Measurements from ENCODE around the gene TOP2B. TPM values are rescaled to one million over a fixed set of nuclear protein-coding genes. Genes with fewer than 3 reads are reported as not detected.

TOP2B gene
- total RNA-seq, 1 donor from 2014 or later = 104 TPM

DNA sequence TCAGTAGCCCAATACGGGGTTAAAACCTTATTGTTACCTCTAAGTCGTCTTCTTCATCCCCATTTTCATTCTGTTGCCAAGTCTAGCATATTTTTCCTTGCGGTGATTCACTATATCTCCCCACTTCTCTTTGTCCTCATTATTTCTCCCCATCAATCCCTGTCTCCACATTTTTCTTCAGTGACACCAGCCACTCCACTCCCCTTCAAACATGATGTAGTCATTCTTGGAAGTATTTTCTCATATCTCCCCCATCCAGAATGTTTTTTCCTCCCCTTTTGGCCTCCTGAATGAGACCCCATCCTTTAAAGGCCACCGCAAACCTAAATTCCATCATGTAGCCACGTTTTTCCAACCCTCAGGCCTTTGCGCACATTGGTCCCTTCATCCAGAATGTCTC, 105.9 kb downstream of the TOP2B start:
- no peak for DNase-seq (ENCODE audit: low read depth)
- H3K36me3 ChIP-seq (ENCODE audit: control insufficient read depth, insufficient read depth, low read length) = no peaks in the 10 kb centered on the region
- no peaks in the 10 kb centered on the region for H3K27me3 ChIP-seq (ENCODE audit: control insufficient read depth, insufficient read depth, low read length)
- H3K4me3 ChIP-seq (ENCODE audit: low read depth, low read length) = no peak overlapping the region
- TF ChIP-seq, protein P1, sequence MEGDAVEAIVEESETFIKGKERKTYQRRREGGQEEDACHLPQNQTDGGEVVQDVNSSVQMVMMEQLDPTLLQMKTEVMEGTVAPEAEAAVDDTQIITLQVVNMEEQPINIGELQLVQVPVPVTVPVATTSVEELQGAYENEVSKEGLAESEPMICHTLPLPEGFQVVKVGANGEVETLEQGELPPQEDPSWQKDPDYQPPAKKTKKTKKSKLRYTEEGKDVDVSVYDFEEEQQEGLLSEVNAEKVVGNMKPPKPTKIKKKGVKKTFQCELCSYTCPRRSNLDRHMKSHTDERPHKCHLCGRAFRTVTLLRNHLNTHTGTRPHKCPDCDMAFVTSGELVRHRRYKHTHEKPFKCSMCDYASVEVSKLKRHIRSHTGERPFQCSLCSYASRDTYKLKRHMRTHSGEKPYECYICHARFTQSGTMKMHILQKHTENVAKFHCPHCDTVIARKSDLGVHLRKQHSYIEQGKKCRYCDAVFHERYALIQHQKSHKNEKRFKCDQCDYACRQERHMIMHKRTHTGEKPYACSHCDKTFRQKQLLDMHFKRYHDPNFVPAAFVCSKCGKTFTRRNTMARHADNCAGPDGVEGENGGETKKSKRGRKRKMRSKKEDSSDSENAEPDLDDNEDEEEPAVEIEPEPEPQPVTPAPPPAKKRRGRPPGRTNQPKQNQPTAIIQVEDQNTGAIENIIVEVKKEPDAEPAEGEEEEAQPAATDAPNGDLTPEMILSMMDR (IDR thresholded peaks at IDR 0.05; ENCODE audit: insufficient read depth, low read length, poor library complexity, severe bottlenecking) = no peak

DNA sequence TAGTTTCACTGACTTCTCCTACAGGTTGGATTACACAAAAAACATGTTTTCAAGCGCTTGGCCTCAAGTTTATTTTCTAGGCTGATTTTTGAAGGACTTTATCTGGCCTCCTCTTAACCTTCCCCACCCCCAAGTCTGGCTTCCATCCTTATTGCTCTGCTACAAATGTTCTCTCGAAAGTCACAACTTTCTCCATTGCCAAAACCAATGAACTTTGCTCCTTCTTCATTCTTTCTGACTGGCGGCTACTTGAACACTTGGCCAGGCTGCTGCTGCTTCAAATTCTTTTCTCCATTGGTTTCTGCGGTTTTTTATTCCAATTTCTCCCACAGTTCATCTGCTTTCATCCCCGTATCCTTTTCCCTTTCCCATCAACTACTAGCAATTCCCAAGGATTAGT, 106.6 kb downstream of the TOP2B start:
- no peaks in the 10 kb centered on the region for H3K36me3 ChIP-seq (ENCODE audit: control insufficient read depth, insufficient read depth, low read length)
- H3K4me3 ChIP-seq (ENCODE audit: low read depth, low read length) = no peak overlapping the region
- no peaks in the 10 kb centered on the region for H3K27me3 ChIP-seq (ENCODE audit: control insufficient read depth, insufficient read depth, low read length)
- DNase-seq (ENCODE audit: low read depth) = no peak
- TF ChIP-seq, protein P1 (IDR thresholded peaks at IDR 0.05; ENCODE audit: insufficient read depth, low read length, poor library complexity, severe bottlenecking) = no peak

DNA sequence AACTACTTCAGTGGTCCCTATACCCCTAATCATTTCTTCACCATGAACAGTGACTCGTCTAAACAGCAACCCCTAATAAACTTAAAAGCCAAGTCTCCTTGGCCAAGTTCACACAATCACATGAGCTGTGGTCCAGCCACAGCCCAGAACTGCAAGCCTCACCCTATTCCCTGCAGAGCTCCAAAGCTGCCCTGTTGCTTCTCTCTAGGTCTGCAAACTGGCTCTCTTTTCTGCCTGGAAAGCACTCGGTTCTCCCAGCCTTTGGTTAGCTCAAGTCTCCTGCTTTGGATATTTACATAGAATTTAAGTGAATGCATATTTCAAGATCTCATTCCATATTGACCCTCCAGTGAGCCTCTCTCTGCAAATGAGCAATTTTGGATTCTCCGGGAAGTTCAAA, 107.0 kb downstream of the TOP2B start:
- no peaks in the 10 kb centered on the region for H3K27me3 ChIP-seq (ENCODE audit: control insufficient read depth, insufficient read depth, low read length)
- TF ChIP-seq, protein P1 (IDR thresholded peaks at IDR 0.05; ENCODE audit: insufficient read depth, low read length, poor library complexity, severe bottlenecking) = no peak
- DNase-seq (ENCODE audit: low read depth) = no peak

DNA sequence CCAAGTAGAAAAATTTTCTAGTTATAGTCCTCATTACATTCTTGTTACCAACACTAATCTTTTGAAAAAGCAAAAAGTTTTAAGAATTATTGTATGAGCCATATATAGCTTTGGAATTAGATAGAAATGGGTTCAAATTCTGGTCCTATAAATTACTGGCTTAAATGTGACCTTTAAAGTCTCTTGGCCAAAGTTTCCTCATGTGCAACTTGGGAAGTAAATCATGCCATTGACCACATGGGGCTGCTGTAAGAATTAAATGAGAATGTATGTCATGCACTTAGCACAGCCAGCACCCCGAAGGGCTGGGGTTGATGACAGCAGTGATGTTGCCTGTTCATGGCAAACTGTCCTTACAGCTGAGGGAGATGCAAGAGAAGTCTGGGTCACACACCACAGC, 108.3 kb downstream of the TOP2B start:
- TF ChIP-seq, protein P1 (IDR thresholded peaks at IDR 0.05; ENCODE audit: insufficient read depth, low read length, poor library complexity, severe bottlenecking) = no peak
- no peak overlapping the region for H3K4me3 ChIP-seq (ENCODE audit: low read depth, low read length)
- no peaks in the 10 kb centered on the region for H3K27me3 ChIP-seq (ENCODE audit: control insufficient read depth, insufficient read depth, low read length)
- no peaks in the 10 kb centered on the region for H3K36me3 ChIP-seq (ENCODE audit: control insufficient read depth, insufficient read depth, low read length)
- DNase-seq (ENCODE audit: low read depth) = no peak

More for the DNA sequence above, 107.0 kb downstream of the TOP2B start:
- Histone ChIP-seq H3K4me3 (ENCODE audit: low read depth, low read length) (no peak overlapping the region), H3K36me3 (ENCODE audit: control insufficient read depth, insufficient read depth, low read length) (no peaks in the 10 kb centered on the region)

DNA sequence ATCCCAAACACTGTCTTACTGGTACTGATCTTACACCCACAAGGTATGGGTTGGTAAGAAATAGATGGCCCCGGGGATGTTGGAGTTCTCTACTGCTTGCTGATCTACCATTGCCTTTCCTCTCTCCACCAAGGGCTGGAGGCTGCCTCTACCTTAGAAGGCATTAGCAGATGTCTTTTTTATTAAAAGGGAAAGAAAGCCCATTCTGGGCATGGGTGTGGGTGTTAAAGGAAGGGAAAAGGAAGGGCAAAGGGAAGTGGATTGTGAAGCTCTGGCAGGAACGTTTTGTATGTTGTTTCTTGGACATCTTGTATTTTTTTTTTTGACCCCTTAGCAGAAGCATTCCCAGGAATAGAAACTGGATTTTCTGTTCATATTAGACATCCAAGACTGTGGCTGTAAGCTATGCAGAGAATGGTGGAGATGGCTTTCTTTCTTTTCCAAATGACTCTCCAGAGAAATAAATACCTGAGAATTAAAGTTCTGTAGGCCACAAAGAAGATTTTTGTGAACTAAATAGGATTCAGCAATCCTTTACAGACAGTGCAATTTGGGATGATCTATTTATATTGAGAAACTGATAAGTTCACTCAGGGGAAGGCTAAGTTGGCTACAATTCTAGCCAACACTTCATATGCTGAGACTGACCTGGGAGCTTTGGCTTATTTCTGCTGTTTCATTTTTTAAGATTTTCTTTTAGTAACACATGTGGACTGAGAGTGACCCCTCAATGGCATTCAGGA, 108.8 kb downstream of the TOP2B start:
- H3K27me3 ChIP-seq (ENCODE audit: control insufficient read depth, insufficient read depth, low read length) = no peaks in the 10 kb centered on the region
- DNase-seq (ENCODE audit: low read depth) = no peak
- TF ChIP-seq, protein P1 (IDR thresholded peaks at IDR 0.05; ENCODE audit: insufficient read depth, low read length, poor library complexity, severe bottlenecking) = no peak
- H3K4me3 ChIP-seq (ENCODE audit: low read depth, low read length) = no peak overlapping the region
- H3K36me3 ChIP-seq (ENCODE audit: control insufficient read depth, insufficient read depth, low read length) = no peaks in the 10 kb centered on the region

DNA sequence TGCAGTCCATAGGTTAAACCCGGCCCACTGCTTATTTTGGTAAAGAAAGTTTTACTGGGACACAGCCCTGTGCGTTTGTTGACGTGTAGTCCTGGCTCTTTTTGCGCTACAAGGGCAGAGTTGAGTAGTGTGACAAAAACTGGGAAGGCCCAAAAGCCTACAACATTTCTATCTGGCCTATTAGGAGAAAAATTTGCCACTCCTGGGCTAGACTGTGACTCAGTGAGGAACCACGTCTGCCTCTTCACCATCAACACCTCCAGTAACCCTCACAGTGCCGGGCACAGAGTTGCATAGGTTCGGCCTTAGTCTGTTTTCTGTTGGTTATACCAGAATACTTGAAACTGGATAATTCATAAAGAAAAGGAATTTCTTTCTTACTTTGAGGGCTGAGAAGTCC, 110.3 kb downstream of the TOP2B start:
- no peaks in the 10 kb centered on the region for H3K36me3 ChIP-seq (ENCODE audit: control insufficient read depth, insufficient read depth, low read length)
- no peaks in the 10 kb centered on the region for H3K27me3 ChIP-seq (ENCODE audit: control insufficient read depth, insufficient read depth, low read length)
- TF ChIP-seq, protein P1 (IDR thresholded peaks at IDR 0.05; ENCODE audit: insufficient read depth, low read length, poor library complexity, severe bottlenecking) = no peak
- no peak overlapping the region for H3K4me3 ChIP-seq (ENCODE audit: low read depth, low read length)
- no peak for DNase-seq (ENCODE audit: low read depth)

Measured in kidney epithelial cell (primary cell).